Thoracic aorta (tissue), 2 donors: ENCODE measurements around the gene ABCA13. TPM values are rescaled to one million over a fixed set of nuclear protein-coding genes. Genes with fewer than 3 reads are reported as not detected.

Experiments used
- ATAC-seq: fragments of 150-250 bp; one replicate; pipeline ENCODE4 v1.8.0; 2017; ENCODE audit warnings: low read depth; ENCODE audit not compliant: insufficient number of reproducible peaks, low FRiP score
- DNase-seq: peaks from one replicate; pipeline ENCODE4 v3.0.0-alpha.2; 2020; ENCODE audit warnings: low spot score
- H3K27ac ChIP-seq, 2 donors: fragments of 200-600 bp; sonication (generic); 1 replicate in 1 of 2; 2 replicates in 1 of 2; pipeline ENCODE4 v1.5.1; 2016; ENCODE audit warnings: mild to moderate bottlenecking in 2 of 2, moderate library complexity in 2 of 2
- H3K27me3 ChIP-seq: fragments of 200-600 bp; sonication (generic); replicated peaks from 2 replicates; pipeline ENCODE4 v1.6.0; 2016; ENCODE audit warnings: mild to moderate bottlenecking; ENCODE audit not compliant: insufficient read depth
- H3K36me3 ChIP-seq: fragments of 200-600 bp; sonication (generic); one replicate; pipeline ENCODE4 v1.5.1; 2016
- H3K4me1 ChIP-seq, 2 donors: fragments of 200-600 bp; sonication (generic); 1 replicate in 1 of 2; 2 replicates in 1 of 2; pipeline versions ENCODE4 v1.5.1 to v1.6.0; 2016; ENCODE audit warnings: low read depth in 2 of 2, mild to moderate bottlenecking in 1 of 2; ENCODE audit not compliant: control insufficient read depth in 1 of 2
- H3K4me3 ChIP-seq: fragments of 200-600 bp; sonication (generic); 2 replicates; pipeline ENCODE4 v1.5.1; 2016; ENCODE audit warnings: mild to moderate bottlenecking
- H3K9me3 ChIP-seq: fragments of 200-600 bp; sonication (generic); 2 replicates; pipeline ENCODE4 v1.5.1; 2016
- total RNA-seq, 2 donors: library from RNA; depleted of rRNA; stranded (reverse); fragments of >200 nt; gene quantifications; one replicate each; pipeline versions ENCODE4 v1.1.0 to v1.2.3, GENCODE V29; 2016
- TF ChIP-seq, protein P1 (sequence below): fragments of 200-600 bp; sonication (generic); IDR thresholded peaks from one replicate; pipeline ENCODE4 v1.5.1; 2019; ENCODE audit warnings: antibody characterized with exemption

ABCA13 gene
- total RNA-seq, 2 donors from 2014 or later: not detected

DNA sequence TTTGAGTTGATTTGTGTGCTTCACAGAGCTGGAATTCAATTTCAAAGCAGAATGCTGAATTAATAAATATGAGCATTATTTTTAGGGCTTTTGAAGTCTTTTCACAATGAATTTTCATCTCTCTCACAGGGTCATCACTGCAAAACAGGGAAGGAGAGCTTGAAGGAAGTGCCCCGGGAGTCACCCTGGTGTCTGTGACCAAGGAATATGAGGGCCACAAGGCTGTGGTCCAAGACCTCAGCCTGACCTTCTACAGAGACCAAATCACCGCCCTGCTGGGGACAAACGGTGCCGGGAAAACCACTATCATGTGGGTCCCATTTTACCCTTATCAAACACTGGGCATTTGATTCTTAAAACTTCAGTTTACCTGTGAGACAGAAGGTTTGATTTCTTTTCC is 217.7 kb downstream of the ABCA13 start:
- H3K36me3 ChIP-seq: no peaks in the 10 kb centered on the region
- H3K27ac ChIP-seq: no peak overlapping the region
- DNase-seq (no peak), ATAC-seq (no peak)
- TF ChIP-seq, protein P1, sequence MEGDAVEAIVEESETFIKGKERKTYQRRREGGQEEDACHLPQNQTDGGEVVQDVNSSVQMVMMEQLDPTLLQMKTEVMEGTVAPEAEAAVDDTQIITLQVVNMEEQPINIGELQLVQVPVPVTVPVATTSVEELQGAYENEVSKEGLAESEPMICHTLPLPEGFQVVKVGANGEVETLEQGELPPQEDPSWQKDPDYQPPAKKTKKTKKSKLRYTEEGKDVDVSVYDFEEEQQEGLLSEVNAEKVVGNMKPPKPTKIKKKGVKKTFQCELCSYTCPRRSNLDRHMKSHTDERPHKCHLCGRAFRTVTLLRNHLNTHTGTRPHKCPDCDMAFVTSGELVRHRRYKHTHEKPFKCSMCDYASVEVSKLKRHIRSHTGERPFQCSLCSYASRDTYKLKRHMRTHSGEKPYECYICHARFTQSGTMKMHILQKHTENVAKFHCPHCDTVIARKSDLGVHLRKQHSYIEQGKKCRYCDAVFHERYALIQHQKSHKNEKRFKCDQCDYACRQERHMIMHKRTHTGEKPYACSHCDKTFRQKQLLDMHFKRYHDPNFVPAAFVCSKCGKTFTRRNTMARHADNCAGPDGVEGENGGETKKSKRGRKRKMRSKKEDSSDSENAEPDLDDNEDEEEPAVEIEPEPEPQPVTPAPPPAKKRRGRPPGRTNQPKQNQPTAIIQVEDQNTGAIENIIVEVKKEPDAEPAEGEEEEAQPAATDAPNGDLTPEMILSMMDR: no peak
- no peak overlapping the region for H3K4me3 ChIP-seq
- no peaks in the 10 kb centered on the region for H3K9me3 ChIP-seq
- no peaks in the 10 kb centered on the region for H3K4me1 ChIP-seq
- H3K27me3 ChIP-seq: no peaks in the 10 kb centered on the region

DNA sequence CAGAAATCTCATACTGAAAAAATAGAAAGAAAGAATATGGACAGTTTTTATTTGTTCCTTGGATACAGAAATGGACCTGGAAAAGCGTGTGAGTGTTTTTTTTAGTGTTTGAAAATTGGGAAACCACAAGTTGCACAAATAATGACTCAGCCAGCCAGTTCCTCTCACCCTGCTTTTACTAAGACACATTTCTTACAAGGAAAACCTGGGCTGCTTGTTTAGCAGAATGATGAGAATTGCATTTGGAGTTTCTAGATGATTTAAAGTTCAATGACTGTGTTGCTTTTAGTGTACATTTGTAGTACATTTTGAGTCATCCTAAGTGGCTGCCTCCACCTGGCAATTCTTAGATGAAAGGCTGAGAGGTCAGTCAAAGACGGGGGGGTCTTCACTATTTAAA is 218.7 kb downstream of the ABCA13 start:
- H3K4me3 ChIP-seq: no peak overlapping the region
- H3K36me3 ChIP-seq: no peaks in the 10 kb centered on the region
- H3K27ac ChIP-seq: no peak overlapping the region
- no peak for ATAC-seq
- H3K4me1 ChIP-seq: no peaks in the 10 kb centered on the region
- H3K27me3 ChIP-seq: no peaks in the 10 kb centered on the region
- no peak for DNase-seq
- no peaks in the 10 kb centered on the region for H3K9me3 ChIP-seq
- TF ChIP-seq, protein P1: no peak

DNA sequence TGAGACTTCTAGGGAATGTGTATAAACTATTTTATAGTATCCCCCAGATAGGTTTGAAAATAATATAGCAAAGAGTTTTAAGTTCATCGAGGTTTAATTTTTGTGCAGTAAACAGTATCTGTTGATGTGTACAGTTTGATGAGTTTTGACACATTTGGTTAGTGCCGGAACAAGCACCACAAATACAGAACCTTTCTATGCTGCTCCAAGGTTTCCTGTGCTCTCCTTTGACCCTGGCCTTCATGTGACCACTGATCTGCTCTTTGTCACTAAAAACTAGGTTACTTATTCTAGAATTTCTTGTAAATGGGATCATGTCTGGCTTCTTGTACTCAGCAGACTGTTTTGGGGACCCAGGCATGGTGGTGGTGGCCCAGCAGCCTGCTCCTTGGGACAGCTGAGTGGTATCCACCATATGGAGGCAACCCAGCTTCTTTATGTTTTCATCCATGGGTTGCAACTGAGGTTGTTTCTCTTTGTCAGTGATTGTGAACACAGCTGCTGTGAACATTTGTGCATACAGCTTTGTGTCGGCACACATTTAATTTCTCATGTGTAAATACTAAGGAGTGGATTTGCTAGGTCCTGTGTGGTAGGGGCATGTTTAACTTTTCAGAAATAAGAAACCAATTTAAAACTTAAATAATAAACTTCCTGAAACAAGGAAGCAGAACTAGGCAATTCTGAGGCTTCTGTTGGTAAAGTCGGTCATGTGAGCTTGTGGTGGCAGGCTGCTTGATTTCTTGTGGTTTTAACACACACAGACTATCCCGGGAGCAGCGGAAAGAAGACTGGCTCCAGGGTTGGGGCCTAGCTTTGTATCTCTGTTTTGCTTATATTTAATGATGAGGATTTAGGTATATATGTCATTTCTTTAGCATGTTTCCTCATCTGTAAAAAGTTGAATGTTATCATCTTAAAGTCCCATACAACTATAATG is 219.4 kb downstream of the ABCA13 start:
- TF ChIP-seq, protein P1: no peak

DNA sequence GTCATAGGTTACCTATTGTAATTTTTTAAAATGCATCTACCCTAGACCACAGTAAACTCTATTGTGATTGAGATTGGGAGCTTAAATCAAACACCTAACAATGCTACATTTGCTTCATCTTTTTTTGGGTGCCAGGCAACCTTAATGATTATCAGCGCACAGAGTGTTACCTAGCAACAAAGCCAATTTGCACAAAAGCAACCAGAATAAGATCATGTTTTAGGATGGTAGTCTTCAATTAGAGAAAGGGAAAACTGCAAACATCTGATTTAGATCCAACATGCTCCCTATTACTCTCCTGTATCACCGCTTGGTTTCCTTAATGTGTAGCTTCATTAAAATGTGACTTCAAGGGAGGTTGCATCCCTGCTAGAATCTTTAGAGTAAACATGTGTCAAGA is 226.9 kb downstream of the ABCA13 start:
- DNase-seq: no peak
- H3K4me1 ChIP-seq: no peaks in the 10 kb centered on the region
- no peak overlapping the region for H3K27ac ChIP-seq
- no peaks in the 10 kb centered on the region for H3K36me3 ChIP-seq
- ATAC-seq: no peak
- TF ChIP-seq, protein P1: no peak
- H3K9me3 ChIP-seq: no peaks in the 10 kb centered on the region
- no peaks in the 10 kb centered on the region for H3K27me3 ChIP-seq
- no peak overlapping the region for H3K4me3 ChIP-seq

More for the DNA sequence above, 219.4 kb downstream of the ABCA13 start:
- Histone ChIP-seq H3K27me3 (no peaks in the 10 kb centered on the region), H3K27ac (no peak overlapping the region), H3K36me3 (no peaks in the 10 kb centered on the region), H3K4me3 (no peak overlapping the region), H3K9me3 (no peaks in the 10 kb centered on the region), H3K4me1 (no peaks in the 10 kb centered on the region)
- ATAC-seq: no peak
- DNase-seq: no peak

DNA sequence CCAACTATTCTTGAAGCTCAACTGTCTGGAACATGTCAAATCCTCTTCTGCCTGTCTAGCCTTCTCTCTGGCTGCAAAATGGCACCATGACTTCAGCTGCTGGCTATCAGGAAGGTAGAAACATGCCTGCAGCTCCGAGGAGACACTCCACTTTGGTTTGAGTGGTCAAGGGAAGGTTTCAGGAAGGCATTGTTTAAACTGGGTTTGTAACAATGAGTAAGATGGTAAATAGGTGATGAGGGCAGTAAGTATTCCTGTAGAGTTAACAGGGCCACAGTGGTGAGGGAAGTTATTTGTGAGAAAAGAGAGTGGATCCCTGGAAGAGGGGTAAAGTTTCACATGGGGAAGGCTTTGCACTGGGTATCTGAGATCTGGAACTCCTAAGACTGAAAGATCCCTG is 231.5 kb downstream of the ABCA13 start:
- no peaks in the 10 kb centered on the region for H3K4me1 ChIP-seq
- no peaks in the 10 kb centered on the region for H3K36me3 ChIP-seq
- no peak overlapping the region for H3K4me3 ChIP-seq
- no peaks in the 10 kb centered on the region for H3K9me3 ChIP-seq
- no peaks in the 10 kb centered on the region for H3K27me3 ChIP-seq
- TF ChIP-seq, protein P1: no peak
- no peak for DNase-seq
- H3K27ac ChIP-seq: no peak overlapping the region
- no peak for ATAC-seq
